HG03025 (cell line): ENCODE data around the gene ABLIM3.
A peak's percentile ranks its signal among the peaks of the same experiment; 100 is the strongest.

Experiments used
- ATAC-seq: cut with Tn5 transposase; IDR thresholded peaks from one replicate; pipeline ENCODE4 v1.9.1; 2021; ENCODE audit warnings: mild to moderate bottlenecking, moderate library complexity; ENCODE audit not compliant: unreplicated experiment, low FRiP score

The ABLIM3 gene

DNA sequence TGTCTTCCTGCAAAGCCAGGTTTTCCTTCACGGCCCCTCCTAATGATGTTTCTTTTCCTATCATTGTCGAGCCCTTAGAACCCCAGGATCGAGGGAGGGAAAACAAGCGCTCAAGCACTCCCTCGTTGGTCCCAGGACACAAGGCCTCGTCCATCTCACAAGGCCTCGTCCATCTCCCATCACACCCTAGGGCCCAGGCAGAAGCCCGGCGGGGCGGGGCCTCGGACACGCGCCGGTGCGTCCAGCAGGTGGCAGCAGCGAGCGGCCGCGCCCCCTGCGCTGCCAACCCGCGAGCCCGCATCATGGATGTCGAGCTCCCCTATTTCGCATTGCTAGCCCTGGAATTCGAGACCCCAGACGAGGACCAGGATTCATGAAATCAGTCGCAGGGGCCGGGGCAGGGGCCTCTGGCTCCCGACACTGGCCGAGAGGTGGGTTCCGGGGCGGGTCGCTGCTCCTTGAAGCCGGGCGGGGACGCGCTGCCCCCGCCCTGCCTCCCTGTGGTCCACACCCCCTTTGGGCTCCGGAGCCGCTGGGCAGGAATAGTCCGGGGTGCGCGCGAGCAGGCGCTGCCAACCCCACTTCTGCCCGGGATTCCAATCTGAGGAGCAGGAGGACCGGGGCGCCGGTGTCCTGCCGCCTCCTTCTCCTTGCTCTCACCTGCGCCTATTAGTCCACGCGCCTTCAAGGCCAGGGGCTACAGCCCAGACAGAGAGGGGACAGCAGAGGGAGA is at the start of gene ABLIM3:
Gene ABLIM3, plus strand, starts transcription at position 270 of the 733 bp plus-strand sequence. CDS start 603 bp downstream, outside the sequence.
- ATAC-seq = peak; percentile 83

DNA sequence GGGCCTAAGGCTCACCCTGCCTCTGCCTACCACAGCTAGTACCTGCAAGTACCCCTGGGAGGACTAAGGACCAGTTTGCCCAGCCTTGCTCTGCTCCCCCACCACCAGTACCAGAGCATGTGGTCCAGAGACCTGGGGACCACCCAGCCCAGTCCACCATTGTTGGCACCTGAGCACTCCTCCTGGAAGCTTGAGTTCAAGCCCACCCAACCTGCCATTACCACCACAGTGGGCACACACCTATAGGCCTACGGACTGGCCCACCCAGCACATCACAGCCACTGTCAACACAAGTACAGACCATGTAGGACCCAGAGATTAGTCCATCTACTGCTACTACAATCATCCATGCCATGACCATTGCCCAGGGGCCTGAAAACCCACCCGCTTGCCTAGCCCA is 47.7 kb upstream of the ABLIM3 start:
- no peak for ATAC-seq

DNA sequence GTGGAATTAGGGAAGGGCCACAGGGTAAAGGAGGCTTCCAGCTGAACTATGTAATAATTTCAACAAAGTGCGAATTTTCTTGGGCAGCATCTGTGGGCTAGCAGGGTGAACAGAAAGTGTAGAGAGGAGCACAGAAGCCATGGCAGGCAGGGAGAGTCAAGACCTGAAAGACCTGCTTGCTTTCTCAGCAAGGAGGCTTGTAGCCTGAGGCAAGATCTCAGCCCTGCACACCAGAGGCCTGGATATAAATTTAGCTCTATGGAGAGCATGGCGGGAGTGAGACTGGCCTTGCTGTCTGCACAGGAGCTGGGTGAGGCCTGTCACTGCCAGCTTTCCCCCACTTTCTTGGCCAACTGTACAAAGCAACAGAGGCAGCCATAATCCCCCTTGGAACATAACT is 46.3 kb upstream of the ABLIM3 start:
- no peak for ATAC-seq

DNA sequence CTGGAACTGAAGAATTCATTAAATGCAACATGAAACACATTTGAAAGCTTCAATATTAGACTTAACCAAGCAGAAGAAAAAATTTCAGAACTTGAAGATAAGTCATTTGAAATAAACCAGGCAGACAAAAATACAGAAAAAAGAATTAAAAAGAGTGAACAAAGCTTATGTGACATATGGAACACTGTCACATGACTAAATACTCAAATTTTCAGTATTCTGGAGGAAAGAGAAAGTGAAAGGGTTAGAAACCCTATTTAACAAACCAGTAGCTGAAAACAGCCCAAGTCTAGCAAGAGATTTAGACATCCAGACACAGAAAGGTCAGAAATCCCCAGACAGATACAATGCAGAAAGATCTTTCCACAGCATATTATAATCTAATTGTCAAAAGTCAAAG is 41.4 kb upstream of the ABLIM3 start:
- no peak for ATAC-seq

GRCh38 chr5:149100331-149100730 is 41.0 kb upstream of the ABLIM3 start:
- no peak for ATAC-seq

GRCh38 chr5:149108651-149109280 is 32.5 kb upstream of the ABLIM3 start:
- ATAC-seq = no peak

DNA sequence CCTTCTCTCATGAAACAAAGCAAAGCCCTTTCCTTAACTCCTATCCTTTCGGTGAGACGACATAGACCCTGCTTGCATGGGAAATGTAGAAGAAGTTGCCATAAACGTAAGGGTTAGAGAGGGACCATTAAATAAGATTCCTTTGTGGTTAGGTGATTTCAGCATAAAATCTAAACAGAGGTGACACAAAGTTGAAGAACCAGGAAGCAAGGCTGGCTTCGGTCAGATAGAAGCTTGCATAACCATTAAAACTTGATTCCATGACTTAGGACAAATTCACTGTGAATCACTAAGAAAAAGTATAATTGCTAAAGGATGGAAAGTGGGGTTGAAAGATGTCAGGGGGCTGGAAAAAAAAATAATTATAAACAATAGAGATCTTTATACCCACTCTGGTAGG is 30.9 kb upstream of the ABLIM3 start:
- ATAC-seq = no peak

DNA sequence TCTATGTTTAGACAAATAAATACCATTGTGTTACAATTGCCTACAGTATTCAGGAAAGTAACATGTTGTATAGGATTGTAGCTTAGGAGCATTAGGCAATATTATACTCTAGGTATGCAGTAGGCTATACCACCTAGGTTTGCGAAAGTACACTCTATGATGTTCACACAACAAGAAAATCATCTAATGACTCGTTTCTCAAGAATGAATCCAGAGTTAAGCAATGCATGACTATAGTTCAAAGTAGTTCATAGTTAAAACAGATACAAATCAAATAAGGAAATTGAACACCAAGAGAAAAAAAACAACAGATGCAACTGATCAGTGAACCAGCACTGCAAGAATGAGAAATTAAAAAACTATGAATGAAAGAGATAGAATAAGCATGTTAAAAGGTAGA is 27.6 kb upstream of the ABLIM3 start:
- no peak for ATAC-seq

GRCh38 chr5:149114403-149115312 is 26.6 kb upstream of the ABLIM3 start:
- peak; percentile 61 for ATAC-seq

DNA sequence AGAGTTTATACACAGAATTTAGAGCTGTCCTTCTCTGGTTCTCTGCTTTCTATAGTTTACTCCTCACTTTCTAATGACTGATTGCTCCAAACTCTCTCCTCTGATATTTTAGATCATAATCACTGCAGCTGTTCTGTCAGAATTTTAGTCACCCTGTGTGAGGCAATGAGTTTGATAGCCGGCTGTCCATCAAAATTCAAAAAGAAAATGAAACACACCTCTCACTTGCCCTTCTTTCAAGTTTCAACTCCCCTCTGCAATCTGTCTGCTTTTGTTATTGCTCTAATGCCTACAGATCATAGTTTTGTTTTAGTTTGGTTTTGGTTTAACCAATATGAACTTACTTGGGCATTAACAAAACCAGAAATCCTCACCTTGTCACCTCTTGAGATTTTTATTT is 23.3 kb upstream of the ABLIM3 start:
- peak; percentile 56 for ATAC-seq

- ATAC-seq = no peak
Observed at GRCh38 chr5:149118463-149118862, 22.8 kb upstream of the ABLIM3 start.

DNA sequence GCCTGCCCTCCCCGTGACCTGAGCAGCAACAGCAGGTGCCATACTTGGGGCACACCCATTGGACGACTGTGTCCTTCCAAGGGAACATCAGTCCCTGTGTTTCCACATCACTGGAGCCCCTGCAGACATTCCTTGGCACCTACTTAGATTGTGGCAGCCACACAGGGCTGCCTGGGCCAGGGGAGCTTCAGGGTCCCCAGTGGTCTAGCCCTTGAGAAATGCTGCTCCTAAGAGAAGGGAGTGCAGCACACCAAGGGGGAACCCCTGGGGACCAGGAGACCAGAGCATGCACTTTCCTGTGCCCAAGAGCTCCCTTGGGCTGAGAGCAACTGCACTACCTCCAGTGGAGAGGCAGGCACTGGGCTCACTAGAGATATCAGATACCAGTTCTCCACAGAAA is 20.1 kb upstream of the ABLIM3 start:
- no peak for ATAC-seq

- no peak for ATAC-seq
Observed at GRCh38 chr5:149123211-149123610, 18.1 kb upstream of the ABLIM3 start.

GRCh38 chr5:149125386-149125891 is 15.9 kb upstream of the ABLIM3 start:
- ATAC-seq = no peak

- ATAC-seq = no peak
Observed at GRCh38 chr5:149126906-149127305, 14.4 kb upstream of the ABLIM3 start.

DNA sequence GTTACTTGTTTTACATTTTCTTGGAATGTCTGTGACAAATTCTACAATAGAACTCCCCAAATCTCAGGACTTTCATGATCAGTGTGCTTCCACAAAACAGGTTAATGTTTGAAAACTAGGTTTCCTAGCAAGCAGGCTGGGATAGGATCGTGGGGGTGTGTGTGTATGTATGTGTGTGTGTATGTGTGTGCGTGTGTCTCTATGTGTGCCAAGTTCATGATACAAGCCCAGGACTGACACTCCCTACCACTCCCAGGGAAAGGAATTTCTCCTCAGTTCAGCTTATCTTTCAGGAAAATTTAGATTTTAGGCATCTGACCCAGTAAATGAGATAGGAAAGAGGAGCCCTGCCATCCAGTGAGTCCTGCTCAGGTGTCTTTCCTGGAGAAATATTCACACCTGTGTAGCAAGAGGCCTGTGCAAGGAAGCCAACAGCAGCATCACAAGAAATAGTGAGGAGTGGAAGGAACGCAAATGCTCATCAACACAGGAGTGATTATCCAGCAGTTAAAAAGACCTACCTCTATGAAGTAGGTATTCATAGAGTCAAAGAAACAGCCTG is 13.8 kb upstream of the ABLIM3 start:
- ATAC-seq = no peak

GRCh38 chr5:149128023-149128875 is 13.0 kb upstream of the ABLIM3 start:
- peak; percentile 69 for ATAC-seq

DNA sequence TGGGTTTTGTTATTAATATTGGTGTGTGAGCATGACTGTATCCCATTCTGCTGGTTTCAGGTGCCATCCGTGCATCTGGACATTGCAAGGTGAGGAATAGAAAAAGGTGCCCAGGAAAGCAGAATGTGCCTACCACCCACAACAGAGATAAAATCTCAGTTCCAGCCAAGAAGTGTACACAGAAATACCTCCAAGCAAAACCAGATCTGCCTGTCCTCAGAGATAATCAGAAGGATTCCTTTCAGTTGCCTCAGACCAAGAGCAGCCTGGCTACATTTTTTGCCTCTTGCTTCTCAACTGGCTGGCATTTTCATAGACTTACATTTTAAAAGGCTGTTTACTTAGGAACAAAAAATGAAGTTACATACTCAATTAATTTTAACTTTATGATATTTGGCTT is 12.1 kb upstream of the ABLIM3 start:
- ATAC-seq = no peak

DNA sequence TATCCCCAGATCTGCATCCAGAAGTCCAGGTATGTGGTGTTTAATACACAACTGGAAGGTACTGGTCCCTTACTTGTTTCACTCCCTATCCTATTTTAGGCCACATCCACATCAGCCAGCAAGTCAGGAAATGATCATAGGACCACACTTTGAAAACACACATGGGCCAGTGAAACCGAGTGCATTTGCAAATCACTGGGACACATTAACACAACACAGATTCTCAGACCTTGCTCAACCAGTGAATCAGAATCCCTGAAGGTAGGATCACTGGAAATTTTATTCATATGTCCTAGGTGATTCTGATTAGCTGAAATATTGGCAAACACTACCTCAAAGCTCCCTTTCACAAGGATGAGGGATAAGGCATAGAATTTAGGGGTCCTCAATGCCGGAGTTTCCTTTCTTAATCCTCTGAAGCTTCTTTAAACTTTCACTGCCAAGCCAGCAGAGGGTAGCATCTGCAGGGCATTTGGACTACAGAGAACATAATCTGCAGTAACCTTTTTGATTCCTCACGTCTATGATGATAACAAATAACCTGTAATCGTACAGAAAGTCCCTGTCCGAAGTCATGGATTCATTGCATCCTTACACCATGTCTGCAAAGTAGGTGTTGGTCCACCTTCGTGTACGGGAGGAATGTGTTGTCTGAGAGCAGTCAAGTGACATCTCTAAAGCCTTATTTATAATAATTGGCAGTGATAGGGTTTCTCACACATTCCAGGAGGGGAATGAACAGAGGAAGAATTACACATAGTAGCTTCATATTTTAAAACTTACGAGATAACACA is 11.0 kb upstream of the ABLIM3 start:
- ATAC-seq = no peak
